Spinal cord (tissue), 10 donors: ENCODE data around the gene BBS9. TPM values are rescaled to one million over a fixed set of nuclear protein-coding genes. Genes with fewer than 3 reads are reported as not detected.

Source experiments
- DNase-seq, 6 donors: peaks; one replicate each; pipeline versions ENCODE4 v3.0.0 to v3.0.0-alpha.2; 2013 to 2015; ENCODE audit warnings: low spot score in 6 of 6, low read depth in 4 of 6
- H3K27ac ChIP-seq: one replicate; pipeline ENCODE4 v1.5.1; 2013; ENCODE audit warnings: low read depth, low read length, control low read depth
- H3K27me3 ChIP-seq: one replicate; pipeline ENCODE4 v1.6.1; 2013; ENCODE audit warnings: low read length; ENCODE audit not compliant: control insufficient read depth, insufficient read depth
- H3K36me3 ChIP-seq: one replicate; pipeline ENCODE4 v1.6.1; 2013; ENCODE audit warnings: low read length; ENCODE audit not compliant: control insufficient read depth, insufficient read depth
- H3K4me1 ChIP-seq: one replicate; pipeline ENCODE4 v1.6.1; 2013; ENCODE audit warnings: low read length; ENCODE audit not compliant: control insufficient read depth, insufficient read depth
- H3K4me3 ChIP-seq: one replicate; pipeline ENCODE4 v1.5.1; 2013; ENCODE audit warnings: low read depth, low read length, control low read depth
- H3K9me3 ChIP-seq: one replicate; pipeline ENCODE4 v1.6.1; 2013; ENCODE audit warnings: low read length; ENCODE audit not compliant: control insufficient read depth, insufficient read depth
- WGBS: methylation state at CpG from one replicate; pipeline ENCODE4 v1.1.5; 2013; ENCODE audit warnings: missing lambda C conversion rate; ENCODE audit not compliant: insufficient coverage; 5-methylcytosine and 5-hydroxymethylcytosine counted together
- polyA plus RNA-seq, 2 donors: library from polyadenylated mRNA; unstranded; fragments of 120-200 nt; gene quantifications; one replicate each; pipeline ENCODE4 v1.2.1, GENCODE V29; 2013; ENCODE audit not compliant: insufficient read length in 2 of 2
- total RNA-seq, 2 donors: library from RNA; depleted of rRNA in 1 of 2; stranded (reverse); fragments of 120-200 nt in 1 of 2; fragments of >200 nt in 1 of 2; gene quantifications; one replicate each; pipeline versions ENCODE4 v1.2.3 to v1.2.4, GENCODE V29; 2013 to 2014
- donor health status: healthy.

BBS9 gene
- total and polyA plus RNA-seq, 4 donors = 19.3 to 67.8 (median 28.9) TPM

DNA sequence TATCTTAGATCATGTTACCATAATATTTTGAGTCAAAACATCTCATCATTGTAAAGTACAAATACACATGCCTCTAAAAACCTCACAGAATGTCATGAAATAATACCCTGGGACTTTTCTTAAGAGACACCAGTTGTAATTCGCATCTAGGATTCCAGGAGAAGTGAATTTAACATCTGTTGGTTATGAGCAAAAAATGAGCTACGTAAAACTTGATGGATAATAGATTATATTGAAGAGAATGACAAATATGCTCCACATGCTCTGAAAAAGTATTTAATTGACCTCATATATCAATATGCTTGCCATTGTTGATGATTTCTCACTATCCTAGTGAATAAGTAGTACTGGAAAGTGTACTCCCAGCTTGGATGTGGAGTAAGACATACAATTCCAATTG, 227.0 kb downstream of the BBS9 start:
- no CpG with 5 or more reads among the region's 2 CpGs for WGBS
- H3K4me1 ChIP-seq = no peaks in the 10 kb centered on the region
- H3K4me3 ChIP-seq = no peak overlapping the region
- H3K36me3 ChIP-seq = no peaks in the 10 kb centered on the region
- H3K9me3 ChIP-seq = no peaks in the 10 kb centered on the region
- H3K27me3 ChIP-seq = no peaks in the 10 kb centered on the region
- no peak overlapping the region for H3K27ac ChIP-seq
- DNase-seq = no peak

DNA sequence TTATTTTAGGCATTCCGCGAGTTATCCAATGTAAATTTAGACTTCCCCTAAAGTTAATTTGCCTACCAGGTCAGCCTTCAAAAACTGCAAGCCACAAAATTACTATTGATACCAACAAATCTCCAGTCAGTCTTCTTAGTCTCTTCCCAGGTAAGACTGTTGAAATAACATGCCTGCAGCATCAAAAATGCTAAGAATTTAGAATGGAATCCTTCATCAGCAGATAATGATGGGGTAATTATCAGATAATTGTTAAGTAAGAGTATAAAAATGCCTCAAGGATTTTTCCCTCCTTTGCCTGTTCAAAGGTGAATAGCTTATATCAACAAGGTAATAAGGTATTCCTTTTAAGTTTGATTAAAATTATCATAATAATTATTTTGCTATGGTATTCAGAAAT, 228.5 kb downstream of the BBS9 start:
- H3K9me3 ChIP-seq = no peaks in the 10 kb centered on the region
- no peaks in the 10 kb centered on the region for H3K4me1 ChIP-seq
- no peaks in the 10 kb centered on the region for H3K36me3 ChIP-seq
- H3K27ac ChIP-seq = no peak overlapping the region
- H3K4me3 ChIP-seq = no peak overlapping the region
- H3K27me3 ChIP-seq = no peaks in the 10 kb centered on the region
- 90% methylated on average over 2 of the region's 2 CpGs for WGBS
- DNase-seq = no peak

DNA sequence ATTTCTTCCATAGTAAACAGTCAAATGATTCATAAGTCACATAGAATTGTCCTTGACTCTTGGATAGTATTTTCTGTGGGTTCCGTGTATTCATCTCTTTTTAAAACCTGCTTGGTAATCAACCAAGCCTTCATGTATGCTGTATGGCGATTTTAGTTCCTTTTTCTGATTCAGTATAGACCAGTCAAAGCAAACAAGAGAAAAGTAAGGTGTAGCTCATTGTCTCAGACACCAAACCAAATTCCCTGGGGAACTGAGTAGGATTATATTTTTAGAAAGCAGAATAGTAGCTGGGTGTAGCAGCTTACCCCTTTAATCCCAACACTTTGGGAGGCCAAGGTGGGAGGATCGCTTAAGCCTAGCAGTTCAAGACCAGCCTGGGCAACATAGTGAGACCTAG, 240.5 kb downstream of the BBS9 start:
- Histone ChIP-seq H3K9me3 (peaks cover 3% of the 10 kb centered on the region), H3K27ac (no peak overlapping the region), H3K27me3 (no peaks in the 10 kb centered on the region), H3K4me1 (no peaks in the 10 kb centered on the region), H3K36me3 (no peaks in the 10 kb centered on the region), H3K4me3 (no peak overlapping the region)
- DNase-seq = no peak
- no CpG with 5 or more reads among the region's 3 CpGs for WGBS

DNA sequence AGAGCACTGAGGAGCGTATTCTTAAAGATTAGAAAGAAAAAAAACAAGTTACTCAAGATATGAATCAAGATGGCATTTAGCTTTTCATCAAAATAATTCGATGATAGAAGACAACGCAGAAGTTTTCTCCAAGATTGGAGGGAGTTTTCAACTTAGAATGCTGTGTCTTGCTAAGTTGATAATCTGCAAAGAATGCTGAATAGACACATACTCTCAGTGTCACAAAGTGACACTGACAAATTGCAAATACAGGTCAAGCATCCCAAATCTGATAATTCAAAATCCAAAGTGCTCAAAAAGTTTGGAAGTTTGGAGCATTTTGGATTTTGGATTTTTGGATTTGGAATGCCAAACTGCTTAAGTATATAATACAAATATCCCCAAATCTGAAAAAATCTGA, 243.8 kb downstream of the BBS9 start:
- no peaks in the 10 kb centered on the region for H3K36me3 ChIP-seq
- H3K9me3 ChIP-seq = no peaks in the 10 kb centered on the region
- no CpG with 5 or more reads among the region's 3 CpGs for WGBS
- no peak for DNase-seq
- H3K27me3 ChIP-seq = no peaks in the 10 kb centered on the region
- no peak overlapping the region for H3K4me3 ChIP-seq
- no peaks in the 10 kb centered on the region for H3K4me1 ChIP-seq
- no peak overlapping the region for H3K27ac ChIP-seq

DNA sequence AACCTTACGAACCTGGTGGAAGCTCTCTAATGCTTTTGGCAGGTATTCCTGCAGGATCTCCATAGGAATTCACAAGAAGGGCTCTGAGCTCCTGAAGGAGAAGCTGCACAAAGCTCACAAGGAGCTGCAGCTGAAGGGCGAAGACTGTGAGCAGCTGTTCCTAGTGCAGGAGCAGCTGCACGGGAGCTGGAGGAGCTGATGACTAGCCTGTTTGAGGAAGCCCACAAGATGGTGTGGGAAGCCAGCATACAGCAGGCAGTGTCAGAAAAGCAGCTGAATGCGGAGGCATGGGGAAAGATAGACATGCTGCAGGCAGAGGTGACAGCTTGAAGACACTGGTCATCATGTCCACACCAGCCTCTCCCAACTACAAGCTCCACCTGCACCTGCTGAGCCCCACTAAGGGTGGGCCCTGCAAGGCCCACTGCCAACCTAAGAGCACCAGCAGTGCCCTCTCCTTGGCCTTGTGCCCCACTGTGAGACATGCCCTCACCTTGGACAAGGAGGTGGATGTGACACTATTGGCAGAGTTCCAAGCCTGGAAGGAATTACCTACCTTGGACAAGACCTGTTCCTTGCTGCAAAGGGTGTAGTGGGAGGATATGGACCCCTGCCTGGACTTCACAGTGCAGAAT, 250.6 kb downstream of the BBS9 start:
- Histone ChIP-seq H3K27me3 (no peaks in the 10 kb centered on the region), H3K27ac (no peak overlapping the region), H3K4me3 (no peak overlapping the region), H3K9me3 (no peaks in the 10 kb centered on the region), H3K4me1 (no peaks in the 10 kb centered on the region), H3K36me3 (peaks cover 7% of the 10 kb centered on the region)
- WGBS = 87% methylated on average over 4 of the region's 4 CpGs
- DNase-seq = peak in 2 of 6 donors; percentile 17 to 23

DNA sequence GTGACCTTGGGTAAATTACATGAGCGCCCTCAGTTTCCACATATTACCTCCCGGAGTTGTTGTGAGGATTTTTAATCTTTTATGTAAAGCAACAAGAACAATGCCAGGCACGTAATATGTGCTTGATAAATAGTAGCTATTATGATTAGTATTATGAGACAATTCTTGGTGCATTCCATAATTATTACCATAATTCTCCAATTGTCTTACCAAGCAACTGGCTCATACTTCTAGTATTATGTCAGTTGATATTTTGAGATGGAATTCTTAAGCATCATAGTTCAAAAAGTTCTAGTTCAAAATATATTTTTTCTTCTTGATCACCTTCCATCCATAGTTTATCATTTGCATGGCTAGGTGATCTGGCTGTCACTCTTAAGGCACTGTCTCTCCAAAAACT, 259.0 kb downstream of the BBS9 start:
- no peak overlapping the region for H3K4me3 ChIP-seq
- DNase-seq = no peak
- H3K4me1 ChIP-seq = no peaks in the 10 kb centered on the region
- WGBS = no CpG with 5 or more reads among the region's 3 CpGs
- H3K27ac ChIP-seq = no peak overlapping the region
- no peaks in the 10 kb centered on the region for H3K9me3 ChIP-seq
- no peaks in the 10 kb centered on the region for H3K27me3 ChIP-seq
- no peaks in the 10 kb centered on the region for H3K36me3 ChIP-seq

DNA sequence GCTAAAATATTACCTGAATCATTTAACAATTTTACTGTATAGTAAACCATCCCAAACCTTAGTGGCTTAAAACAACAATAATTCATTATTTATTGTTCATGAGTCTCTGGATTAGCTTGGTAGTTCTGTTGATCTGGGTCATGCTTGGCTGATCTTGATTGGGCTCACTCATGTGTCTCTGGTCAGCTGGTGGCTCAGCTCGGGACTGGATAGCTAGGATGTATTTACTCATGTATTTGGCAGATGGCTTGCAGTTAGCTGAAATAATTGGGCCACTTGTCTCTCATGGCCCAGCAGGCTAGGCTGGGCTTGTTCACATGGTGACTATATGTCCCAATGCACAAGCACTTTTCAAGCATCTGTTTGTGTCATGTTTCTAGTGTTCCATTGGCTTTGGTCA, 262.8 kb downstream of the BBS9 start:
- H3K4me3 ChIP-seq = no peak overlapping the region
- H3K27ac ChIP-seq = no peak overlapping the region
- no peaks in the 10 kb centered on the region for H3K36me3 ChIP-seq
- H3K27me3 ChIP-seq = no peaks in the 10 kb centered on the region
- peak in 2 of 6 donors; percentile 0 to 33 for DNase-seq
- no peaks in the 10 kb centered on the region for H3K9me3 ChIP-seq
- H3K4me1 ChIP-seq = no peaks in the 10 kb centered on the region
- WGBS = 67% methylated on average over 1 of the region's 1 CpG

DNA sequence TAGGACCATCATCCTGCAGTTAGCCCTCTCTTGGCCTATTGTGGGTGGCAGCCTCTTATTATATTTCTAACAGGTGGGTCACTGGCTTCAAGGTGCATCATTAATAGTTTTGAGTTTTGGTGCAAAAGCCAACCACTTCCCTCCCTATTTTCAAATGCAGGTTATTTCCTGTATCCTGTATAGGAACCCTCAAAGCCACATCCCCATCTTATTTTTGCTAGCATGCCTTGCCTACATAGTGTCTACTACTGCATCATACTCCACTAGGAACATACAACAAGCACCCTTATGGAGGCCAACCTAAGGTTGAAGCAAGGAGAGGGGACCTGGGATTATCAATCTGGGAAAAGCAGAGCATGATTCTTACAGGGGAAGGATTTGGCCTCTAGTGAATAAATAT, 264.4 kb downstream of the BBS9 start:
- no peak for DNase-seq
- Histone ChIP-seq H3K9me3 (no peaks in the 10 kb centered on the region), H3K4me3 (no peak overlapping the region), H3K27me3 (no peaks in the 10 kb centered on the region), H3K27ac (no peak overlapping the region), H3K4me1 (no peaks in the 10 kb centered on the region), H3K36me3 (no peaks in the 10 kb centered on the region)

DNA sequence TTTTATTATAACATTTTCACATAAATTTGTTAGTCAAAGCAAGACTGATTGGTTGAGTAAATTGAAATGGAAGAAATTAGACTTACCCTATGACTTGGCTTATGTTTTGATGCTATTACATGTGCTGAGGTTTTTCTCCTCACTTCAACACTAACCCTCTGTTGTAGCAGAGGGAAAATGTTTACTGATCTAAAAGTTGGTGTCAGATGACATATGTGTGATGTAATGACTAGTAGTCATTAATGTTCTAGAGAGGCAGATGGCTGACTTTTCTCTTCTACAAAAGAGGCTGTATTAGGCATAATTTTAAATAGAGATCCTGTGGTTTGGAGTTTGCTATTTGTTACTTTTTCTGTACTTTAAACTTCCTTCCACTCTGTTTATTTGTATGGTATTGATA, 266.0 kb downstream of the BBS9 start:
- Histone ChIP-seq H3K4me3 (no peak overlapping the region), H3K36me3 (no peaks in the 10 kb centered on the region), H3K4me1 (no peaks in the 10 kb centered on the region), H3K27ac (no peak overlapping the region), H3K9me3 (no peaks in the 10 kb centered on the region), H3K27me3 (no peaks in the 10 kb centered on the region)
- peak in 1 of 6 donors; percentile 1 for DNase-seq

DNA sequence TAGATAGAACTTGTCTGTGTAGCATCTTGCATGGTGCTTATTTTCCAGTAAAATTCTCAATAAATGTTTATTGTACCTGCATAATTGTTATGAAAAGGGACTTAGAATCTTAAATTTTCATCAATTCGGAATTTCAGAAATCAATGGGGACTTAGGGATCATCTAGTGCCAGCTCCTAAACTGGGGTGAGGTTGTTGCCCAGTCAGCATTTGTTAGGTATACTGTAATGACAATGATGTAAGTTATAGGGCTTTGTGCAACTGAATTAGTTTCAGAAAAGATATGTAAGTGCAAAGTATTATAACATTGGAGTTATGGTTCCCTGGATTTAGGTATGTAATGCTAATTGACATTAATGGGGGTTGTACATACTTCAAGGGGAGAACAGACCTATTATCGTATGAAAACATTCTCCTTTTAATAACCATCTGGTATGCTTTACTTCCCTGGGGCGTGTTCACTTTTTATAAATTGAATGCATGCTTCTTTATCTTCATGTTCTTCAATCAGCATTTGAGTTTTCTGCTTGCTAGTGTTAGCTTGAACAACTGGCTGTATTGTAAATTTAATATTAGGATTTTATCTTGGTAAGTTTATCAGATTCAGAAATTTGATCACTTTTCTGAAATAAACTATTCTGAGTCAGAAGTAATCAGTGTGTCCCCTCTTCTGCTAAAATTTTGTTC, 270.3 kb downstream of the BBS9 start:
- H3K9me3 ChIP-seq = no peaks in the 10 kb centered on the region
- peak in 1 of 6 donors; percentile 42 for DNase-seq
- no peaks in the 10 kb centered on the region for H3K36me3 ChIP-seq
- H3K27ac ChIP-seq = no peak overlapping the region
- no CpG with 5 or more reads among the region's 3 CpGs for WGBS
- no peak overlapping the region for H3K4me3 ChIP-seq
- no peaks in the 10 kb centered on the region for H3K27me3 ChIP-seq
- no peaks in the 10 kb centered on the region for H3K4me1 ChIP-seq
